GM19193 (cell line): ENCODE measurements around the gene IRX4.

Experiments
- POLR2A ChIP-seq: IDR thresholded peaks from 4 replicates; pipeline ENCODE4 v1.6.1; 2011; ENCODE audit not compliant: insufficient read depth, insufficient read length; ENCODE audit errors: extremely low read depth

Gene IRX4

DNA sequence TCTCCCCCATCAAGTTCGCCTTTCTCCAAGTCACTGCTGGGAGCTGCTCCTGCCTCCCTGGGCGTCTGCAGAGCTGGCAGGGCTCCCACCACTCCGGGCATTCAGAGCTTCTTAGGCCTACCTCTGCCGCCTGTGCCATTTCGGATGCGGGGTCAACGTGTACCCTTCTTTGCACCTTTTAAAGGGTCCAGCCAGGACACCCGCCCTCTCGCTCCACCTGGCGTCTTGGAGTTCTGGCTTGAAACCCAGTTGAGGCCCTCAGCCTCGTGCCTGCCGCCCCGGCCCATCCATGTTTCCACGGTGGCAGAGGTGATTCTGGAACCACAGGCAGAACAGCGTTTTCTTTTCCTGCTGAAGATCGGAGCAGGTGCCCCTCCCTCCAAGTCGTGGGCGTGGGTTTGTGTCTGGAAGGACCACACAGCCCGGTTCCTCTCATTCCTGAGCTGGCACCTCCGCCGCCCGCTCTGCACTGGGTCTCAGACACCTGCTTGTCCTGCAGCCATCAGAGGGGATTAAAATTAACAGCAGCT is 48.6 kb downstream of the IRX4 start:
- TF ChIP-seq POLR2A = no peak

DNA sequence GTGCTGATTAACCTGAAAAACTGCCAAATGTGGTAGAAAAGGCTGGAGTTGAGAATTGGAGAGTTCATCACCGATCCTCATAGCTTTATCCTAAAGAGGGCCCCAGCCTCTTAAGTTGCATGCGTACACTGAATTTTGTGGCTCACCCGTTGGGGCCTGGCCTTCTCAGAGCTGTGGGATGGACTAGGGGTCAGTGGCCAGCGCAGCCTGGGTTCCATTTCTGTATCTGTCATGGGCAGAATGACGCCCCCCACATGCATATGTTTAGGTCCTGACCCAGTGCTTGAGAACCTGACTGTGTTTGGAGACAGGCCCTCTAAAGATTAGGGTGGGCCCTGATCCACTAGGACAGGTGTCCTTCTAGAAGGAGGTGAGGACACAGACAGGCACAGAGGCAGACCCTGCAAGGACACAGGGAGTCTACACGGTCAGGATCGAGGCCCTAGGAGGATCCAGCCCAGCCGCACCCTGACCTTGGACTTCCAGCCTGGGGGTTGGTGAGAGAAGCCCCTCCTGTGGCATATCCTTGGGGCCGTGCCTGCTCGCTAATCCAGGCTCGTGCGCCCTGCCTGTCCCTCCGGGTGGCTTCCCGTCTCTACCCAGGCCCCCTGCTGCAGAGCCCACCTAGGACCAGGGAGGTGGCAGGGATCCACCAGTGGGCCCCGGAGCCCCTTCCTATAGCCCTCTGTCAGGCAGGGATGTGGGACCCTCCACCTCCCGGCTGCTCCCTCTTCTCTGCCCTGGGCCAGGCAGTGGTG is 49.3 kb downstream of the IRX4 start:
- no peak for TF ChIP-seq POLR2A

DNA sequence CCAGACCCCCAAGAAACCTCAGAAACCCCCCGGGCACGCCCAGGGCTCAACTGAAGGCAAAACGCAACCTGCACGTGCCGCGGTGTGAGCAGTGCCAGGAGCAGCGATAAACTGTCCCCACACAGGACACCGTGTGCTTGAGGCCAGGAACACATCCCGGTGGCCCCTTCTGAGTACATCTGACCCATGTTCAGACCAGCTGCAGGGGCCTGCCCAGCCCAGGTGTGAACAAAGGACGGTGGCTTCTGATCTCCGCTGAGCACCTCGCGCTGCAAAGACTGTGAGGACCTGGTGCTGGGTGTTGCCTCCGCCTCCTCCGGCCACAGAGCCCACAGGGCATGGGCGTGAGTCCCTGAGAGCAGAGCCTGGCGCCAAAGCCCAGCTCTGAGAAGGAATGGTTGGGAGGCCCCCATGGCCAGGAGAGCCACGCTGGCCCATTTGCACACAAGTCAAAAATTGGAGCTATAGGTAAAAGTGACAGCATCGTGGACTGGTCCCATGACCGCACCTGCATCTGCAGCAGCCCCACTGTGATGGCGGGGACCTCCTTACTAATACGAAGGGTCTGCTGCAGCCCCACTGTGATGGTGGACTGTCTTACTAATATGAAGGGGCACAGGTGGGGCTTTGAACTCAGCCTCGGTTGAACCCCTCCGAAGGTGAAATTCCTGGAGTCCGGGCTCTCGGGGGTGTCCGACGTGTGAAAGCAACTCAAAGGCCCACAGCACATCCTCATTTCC is 50.0 kb downstream of the IRX4 start:
- no peak for TF ChIP-seq POLR2A

DNA sequence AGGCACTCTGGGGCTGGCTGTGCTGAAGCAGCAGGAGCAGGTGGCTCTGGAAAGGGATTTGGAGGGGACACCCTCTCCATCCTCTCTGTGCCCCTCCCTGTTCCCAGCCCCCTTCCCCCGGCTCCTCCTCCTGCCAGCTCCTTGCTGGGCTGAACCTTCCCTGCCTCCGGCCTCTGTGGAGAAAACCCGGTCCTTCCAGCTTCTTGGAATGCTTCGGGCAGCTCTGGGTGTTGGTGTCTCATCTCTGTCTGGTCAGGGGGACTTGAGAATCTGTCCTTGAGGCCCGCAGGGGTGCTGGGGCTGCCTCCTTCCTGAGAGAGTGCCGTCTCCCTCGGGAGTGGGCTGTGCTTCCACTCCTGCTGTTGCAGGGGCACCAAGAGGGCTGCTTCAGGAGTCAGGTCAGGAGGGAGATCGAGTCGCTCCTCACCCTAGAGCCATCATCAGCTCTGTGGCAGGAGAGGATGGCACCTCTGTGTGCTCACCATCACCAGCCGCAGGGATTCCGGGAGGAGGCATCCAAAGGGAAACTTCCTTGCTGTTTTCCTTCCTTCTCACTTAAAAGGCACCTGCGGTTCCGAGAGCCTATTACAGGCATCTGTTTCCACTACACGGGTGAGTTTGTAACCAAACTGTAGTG is 50.9 kb downstream of the IRX4 start:
- no peak for TF ChIP-seq POLR2A

GRCh38 chr5:1831257-1831656 is 51.5 kb downstream of the IRX4 start:
- no peak for TF ChIP-seq POLR2A

- no peak for TF ChIP-seq POLR2A
Measured at GRCh38 chr5:1830571-1831228, 52.0 kb downstream of the IRX4 start.

DNA sequence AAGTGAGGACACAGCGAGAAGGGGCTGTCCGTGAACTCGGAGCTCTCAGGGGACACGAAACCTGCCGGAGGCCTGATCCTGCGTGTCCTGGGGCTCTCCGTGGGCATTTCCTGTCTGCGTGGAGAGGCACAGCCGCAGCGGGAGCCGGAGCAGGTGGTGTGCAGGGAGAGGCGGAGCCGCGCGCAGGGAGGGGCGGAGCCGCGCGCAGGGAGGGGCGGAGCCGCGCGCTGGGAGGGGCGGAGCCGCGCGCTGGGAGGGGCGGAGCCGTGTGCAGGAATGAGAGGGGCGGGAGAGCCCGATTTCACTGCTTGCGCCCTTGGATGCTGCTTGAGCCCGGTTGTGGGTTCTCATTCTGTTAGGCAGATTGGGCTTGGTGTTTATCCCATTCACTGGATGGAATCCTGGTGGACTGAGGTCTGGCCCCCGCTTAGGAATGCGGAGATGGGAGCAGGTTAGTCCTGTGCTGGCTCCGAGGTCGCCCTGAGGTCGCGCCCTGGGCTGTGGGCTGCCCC is 54.8 kb downstream of the IRX4 start:
- TF ChIP-seq POLR2A = no peak
